ENCODE data around the gene ZNF547. TPM values are rescaled to one million over a fixed set of nuclear protein-coding genes. Genes with fewer than 3 reads are reported as not detected.

The ZNF547 gene
- 2.3 and 6.1 TPM in 2 replicates for total RNA-seq

DNA sequence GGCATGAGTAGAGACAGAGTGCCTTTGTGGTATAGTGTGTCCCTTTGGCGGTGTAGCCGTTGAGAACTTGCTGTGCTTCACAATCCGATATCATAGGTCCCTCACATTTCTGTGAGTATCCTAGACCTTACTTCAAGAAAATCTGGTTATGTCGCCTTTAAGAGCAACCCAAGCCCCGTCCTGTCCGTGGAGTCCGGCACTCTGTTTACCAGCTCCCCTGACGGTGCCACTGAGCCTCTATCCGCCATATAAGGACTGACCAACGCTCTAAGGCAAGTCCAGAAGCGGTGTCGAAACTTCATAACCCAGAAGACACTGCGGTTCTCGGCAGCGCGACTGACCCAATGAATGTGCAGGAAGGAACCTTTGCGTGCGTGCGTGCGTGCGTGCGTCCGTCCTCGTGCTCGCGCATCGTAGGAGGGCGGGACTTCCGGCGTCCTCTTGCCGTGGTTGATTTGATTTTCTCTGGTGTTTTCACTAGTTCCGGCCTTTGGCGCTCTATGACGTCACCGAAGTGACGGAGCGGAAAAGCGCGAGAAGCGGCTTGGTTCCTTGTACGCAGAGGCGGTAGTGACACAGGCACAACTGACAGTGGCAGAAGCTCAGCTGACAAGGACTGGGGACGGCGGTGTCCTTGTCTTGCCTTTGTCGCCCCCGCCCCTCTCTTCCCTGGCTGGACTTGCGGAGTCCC lies at the start of gene ZNF547, which contains the start of gene TRAPPC2B:
Gene ZNF547 (plus strand): TSS at position 555 of the 691 bp plus-strand sequence. CDS start 5,005 bp downstream, outside the sequence.
Gene TRAPPC2B (plus strand): TSS at position 555 of the 691 bp plus-strand sequence. CDS start 1,283 bp downstream, outside the sequence.
- DNase-seq (ENCODE audit: extremely low read depth, low read depth, low spot score): peak; percentile 95

DNA sequence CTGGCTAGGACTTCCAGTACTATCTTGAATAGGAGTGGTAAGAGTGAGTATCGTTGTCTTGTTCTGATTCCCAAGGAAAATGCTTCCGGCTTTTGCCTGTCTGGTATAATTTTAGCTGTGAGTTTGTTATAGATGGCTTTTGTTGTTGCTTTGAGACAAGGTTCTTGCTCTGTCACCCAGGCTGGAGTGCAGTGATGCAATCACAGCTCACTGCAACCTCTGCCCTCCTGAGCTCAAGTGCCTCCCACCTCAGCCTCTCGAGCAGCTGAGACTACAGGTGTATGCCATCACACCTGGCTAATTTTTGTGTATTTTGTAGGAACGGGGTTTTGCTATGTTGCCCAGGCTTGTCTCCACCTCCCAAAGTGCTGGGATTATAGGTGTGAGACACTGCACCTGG lies 49.2 kb upstream of the ZNF547 start:
- no peak for DNase-seq (ENCODE audit: extremely low read depth, low read depth, low spot score)

DNA sequence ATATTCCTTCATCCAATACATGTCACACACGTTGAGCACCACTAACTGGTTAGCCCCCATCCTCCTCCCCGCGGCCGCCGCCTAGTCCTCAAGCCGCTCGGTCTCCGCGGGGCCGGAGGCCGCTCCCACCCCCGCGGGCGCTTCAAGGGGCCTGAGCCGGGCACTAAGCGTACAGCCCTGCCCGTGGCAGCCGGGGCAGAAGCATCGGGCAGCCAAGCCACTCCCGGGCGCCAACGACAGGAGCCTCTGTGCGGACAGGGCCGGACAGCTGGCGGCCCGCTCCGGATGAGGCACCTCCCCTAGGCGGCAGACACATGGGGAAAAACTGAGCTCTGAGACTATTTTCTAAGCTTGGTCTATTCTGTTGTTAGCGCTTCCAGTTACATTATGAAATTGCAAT lies 45.8 kb upstream of the ZNF547 start:
- no peak for DNase-seq (ENCODE audit: extremely low read depth, low read depth, low spot score)

DNA sequence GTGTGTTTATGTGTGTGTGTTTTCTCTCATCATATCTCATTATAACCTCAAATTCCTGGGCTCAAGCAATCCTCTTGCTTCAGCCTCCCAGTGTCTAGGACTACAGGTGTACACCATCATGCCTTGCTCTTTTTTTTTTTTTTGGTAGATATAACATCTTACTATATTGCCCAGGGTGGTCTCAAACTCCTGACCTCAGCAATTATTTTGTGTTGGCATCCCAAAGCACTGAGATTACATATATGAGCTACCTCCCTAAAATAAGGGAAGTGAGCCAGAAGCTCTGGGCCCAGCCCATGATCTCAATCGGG lies 43.5 kb upstream of the ZNF547 start:
- DNase-seq (ENCODE audit: extremely low read depth, low read depth, low spot score): no peak

DNA sequence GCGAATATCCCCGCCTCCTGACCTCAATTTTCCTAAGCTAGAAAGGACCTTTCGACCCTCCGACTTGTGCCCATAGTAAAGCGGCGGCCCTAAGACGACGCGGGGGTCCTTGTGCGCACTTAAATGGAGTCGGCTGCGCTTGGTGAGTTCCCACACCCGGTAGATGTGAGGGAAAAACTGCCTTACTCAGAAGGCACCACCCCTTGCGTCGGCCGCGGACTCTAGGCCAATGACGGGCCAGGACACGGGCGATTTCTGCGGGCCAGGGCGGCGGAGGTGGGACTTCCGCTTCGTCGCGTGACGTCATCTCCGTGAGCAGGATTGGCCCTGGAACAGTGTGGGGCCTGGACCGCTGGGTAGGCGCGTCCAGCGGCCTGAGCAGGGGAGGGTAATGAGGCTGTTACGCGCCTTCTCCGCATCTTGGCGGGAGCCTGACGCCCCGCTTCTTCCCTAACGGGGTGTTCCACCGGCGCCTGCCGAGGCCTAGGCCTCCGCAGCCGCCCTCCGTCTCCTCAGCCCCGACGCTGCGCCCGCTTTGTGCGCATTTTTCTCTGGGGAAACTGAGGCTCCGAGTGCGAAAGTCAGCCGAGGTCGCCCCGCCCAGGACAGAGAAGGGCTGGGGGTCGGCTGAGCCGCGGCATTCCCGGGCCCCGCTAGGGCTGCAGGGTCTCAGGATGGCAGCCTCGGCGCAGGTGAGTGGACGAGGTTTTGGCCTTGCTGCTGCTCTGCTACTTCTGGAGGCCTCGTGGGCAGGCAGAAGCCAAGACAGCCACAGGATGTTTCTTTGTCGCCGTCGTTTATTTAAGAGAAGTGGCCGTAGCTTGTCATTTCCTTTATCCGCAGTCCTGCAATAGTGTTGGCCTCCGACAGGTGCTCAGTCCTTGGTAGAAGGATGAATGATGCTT lies 42.9 kb upstream of the ZNF547 start, which contains the start of gene ZNF543:
Gene ZNF543 (plus strand): TSS at position 293 of the 905 bp plus-strand sequence. CDS start 382 bp downstream, at position 675.
- DNase-seq (ENCODE audit: extremely low read depth, low read depth, low spot score): peak; percentile 75

DNA sequence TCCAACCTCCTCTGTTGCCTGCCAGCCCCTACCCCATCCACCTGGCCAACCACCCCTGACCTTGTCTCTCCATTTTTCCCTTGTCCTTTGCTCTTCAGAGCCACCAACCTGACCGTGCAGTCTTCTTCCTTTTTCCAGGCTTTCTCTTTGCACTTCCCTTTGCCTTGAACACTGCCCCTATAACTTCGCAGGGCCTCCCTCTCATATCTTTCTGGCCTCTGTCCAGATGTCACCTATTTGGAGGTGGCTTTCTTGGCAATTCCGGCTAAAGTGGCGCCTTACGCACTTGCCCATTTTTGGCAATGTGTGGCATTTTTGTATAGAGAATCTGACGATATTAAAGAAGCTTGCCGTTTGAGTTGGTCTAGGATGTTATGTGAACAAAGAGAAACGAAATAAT lies 42.2 kb upstream of the ZNF547 start:
- DNase-seq (ENCODE audit: extremely low read depth, low read depth, low spot score): no peak

DNA sequence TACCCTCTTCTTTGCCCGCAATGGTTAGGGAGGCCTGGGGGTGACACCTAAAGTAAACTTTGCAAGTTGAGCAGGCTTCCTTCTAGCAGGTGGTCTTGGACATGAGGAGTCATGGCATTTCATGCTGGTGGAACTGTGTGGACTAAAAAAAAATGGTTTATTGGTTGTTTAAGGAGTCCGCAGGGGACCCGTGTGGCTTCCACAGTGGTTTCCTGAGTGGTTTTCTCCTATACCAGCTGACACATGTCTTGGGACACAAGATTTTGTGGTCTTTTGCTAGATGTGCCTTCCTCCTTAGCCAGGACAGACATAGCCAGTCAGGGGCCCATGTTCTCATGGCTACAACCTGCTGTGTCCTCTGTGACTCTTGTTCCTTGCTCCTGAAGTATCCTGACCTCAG lies 41.6 kb upstream of the ZNF547 start:
- no peak for DNase-seq (ENCODE audit: extremely low read depth, low read depth, low spot score)

DNA sequence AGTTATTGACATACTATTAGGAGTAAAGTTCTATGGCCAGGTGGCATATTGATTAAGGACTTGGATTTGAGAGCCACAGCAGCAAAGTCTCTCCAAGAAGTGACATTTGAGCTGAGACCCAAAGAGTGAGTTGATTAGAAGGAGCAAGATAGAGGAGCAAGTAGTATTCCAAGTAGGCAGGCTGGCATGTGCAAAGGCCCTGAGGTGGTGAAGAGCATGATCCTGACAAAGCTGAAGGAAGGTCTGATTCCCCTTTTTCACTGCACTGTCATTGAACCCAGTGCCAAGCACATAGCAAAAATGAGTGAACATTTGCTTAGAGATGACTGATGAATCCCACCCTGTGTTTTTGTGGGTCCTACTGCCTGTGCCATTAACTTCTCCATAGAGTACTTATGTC lies 38.4 kb upstream of the ZNF547 start:
- no peak for DNase-seq (ENCODE audit: extremely low read depth, low read depth, low spot score)

DNA sequence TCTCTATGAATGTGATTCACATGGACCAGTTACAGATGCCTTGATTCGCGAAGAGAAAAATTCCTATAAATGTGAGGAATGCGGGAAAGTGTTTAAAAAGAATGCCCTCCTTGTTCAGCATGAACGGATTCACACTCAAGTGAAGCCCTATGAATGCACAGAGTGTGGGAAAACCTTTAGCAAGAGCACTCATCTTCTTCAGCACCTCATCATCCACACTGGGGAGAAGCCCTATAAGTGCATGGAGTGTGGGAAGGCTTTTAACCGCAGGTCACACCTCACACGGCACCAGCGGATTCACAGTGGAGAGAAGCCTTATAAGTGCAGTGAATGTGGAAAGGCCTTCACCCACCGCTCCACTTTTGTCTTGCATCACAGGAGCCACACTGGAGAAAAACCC lies 35.4 kb upstream of the ZNF547 start:
- no peak for DNase-seq (ENCODE audit: extremely low read depth, low read depth, low spot score)

DNA sequence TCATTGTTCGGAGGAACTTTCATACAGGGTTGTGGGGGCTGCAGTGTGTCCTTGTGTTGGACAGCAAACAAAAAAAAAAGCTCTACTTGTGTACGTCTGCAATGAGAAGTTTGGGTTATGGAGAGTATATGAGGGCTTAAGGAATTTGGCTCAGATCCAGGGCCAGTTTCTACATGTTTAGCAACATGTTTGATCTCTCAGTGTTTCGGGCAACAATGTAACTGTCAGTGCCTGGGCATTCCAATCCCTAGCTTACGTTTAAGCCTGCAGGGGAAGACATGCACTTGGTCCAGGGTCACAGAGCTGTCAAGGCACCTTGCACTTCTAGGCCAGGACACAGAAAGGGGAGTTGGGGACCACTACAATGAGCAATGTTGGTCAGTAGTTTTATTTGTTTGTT lies 29.2 kb upstream of the ZNF547 start:
- DNase-seq (ENCODE audit: extremely low read depth, low read depth, low spot score): no peak

DNA sequence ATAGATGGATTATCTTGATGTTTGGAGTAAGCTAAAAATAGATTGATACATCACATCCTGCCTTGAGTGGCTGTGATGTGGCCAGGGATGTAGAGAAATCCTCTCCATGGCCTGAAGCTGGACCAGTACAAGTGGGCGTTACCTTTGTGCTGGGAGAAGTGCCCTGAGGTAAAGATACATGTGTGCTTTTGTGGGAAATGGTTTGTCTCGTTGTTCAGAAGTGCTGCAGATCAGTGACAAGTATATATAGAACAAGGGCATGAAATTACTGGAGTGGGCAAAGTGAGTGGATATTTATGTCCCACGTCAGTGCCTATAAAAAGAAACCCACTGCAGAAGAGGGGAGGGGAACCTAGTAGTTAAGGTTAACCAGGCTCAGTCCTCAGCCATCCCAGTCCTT lies 24.5 kb upstream of the ZNF547 start:
- DNase-seq (ENCODE audit: extremely low read depth, low read depth, low spot score): no peak

DNA sequence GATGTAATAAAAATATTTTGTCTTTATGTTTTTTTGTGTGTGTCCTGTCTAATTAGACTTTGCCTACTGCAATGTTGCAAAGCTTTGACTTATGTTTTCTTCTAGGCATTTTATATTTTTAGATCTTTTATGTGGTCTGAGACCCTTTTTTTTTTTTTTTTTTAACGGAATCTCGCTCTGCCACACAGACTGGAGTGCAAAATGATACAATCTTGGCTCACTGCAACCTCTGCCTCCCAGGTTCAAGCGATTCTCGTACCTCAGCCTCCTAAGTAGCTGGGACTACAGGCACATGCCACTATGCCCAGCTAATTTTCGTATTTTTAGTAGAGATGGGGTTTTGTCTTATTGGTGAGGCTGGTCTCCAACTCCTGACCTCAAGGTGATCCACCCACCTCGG lies 20.8 kb upstream of the ZNF547 start:
- DNase-seq (ENCODE audit: extremely low read depth, low read depth, low spot score): no peak

DNA sequence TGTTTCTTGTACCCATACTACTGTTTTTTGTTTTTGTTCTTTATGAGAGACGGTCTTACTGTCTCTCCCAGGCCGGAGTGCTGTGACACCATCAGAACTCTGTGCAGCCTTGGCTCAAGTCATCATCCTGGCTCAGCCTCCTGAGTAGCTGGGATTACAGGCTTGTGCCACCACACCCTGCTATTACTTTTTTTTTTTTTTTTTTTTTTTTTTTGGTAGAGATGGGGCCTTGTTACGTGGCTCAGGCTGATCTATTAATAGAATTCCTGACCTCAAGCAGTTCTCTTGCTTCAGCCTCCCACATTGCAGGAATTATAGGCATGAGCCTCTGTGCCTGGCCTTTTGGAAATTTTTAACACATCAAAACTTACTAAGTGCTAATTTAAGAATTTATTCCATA lies 15.2 kb upstream of the ZNF547 start:
- no peak for DNase-seq (ENCODE audit: extremely low read depth, low read depth, low spot score)

DNA sequence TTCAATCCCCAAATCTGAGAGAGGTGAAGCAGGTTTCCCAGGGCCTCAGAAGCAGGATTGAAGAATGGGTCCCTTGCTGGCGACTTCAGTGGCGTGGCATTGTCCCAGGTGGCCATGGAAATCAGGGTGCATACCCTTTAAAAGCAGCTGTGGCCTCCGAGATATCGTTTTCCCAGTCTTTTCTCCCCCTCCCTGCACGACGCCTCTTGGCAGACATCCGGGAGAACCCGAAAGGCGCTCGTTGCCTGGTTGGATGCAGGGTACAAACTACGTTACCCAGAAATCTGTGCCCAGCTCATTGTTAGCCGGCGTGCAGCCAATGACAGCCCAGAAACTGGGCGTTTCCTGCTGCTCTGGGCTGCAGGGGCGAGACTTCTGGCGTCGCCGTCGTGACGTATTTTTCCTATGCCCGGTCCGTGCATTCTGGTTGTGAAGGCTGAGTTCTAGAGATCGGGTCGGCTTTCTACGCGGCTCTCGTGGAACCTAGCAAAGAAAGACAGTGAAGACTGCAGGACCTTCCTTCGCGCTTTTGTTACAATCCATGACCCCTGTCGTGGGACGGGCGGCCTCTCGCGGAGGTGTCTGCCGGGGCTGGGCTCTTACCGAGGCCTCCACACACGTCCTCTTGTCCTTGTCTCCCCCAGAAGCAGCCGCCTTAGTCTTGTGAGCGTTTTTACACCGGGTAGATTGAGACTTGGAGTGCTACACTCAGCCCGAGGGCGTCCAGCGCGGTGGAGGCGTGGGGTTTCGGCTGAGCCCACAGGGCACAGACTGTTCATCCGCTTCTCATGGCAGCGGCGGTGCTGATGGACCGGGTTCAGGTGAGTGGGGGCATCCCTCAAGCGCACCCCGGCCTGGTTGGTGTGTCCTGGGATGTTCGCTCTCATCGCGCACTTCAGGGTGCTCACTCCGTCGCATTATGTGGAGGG lies 12.2 kb upstream of the ZNF547 start, which contains the start of gene ZNF304:
Gene ZNF304 (plus strand): TSS at position 395 of the 929 bp plus-strand sequence. CDS start 394 bp downstream, at position 789.
- peak; percentile 76 for DNase-seq (ENCODE audit: extremely low read depth, low read depth, low spot score)

DNA sequence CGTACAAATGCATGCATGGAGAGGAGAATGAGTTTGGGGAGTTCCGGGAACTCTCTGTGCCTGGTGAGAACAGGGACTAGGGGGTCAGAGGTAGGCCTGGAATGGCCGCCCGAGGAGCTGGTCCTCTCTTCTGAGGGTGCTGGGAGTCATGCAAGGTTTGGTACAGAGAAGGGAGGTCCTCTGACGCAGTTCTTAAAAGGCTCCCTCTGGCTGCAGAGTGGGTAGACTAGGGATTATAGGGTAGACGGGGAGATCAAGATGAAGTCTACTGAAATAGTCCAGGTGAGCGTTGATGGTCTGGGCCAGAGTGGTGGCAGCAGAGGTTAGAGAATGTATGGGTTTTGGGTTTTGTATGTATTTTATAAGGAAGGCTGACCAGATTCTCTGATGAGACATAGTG lies 11.5 kb upstream of the ZNF547 start:
- no peak for DNase-seq (ENCODE audit: extremely low read depth, low read depth, low spot score)

DNA sequence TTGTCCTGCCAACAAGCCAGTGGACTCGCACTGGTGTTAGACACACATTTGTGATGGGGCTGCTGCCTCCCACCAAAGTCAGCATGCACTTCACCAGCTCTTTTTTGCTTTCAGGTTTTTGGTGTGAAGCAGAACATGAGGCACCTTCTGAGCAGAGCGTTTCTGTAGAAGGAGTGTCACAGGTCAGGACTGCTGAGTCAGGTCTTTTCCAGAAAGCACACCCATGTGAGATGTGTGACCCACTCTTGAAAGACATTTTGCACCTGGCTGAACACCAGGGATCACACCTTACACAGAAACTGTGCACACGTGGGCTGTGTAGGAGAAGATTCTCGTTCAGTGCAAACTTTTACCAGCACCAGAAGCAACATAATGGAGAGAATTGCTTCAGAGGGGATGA lies 7.4 kb upstream of the ZNF547 start:
- no peak for DNase-seq (ENCODE audit: extremely low read depth, low read depth, low spot score)

DNA sequence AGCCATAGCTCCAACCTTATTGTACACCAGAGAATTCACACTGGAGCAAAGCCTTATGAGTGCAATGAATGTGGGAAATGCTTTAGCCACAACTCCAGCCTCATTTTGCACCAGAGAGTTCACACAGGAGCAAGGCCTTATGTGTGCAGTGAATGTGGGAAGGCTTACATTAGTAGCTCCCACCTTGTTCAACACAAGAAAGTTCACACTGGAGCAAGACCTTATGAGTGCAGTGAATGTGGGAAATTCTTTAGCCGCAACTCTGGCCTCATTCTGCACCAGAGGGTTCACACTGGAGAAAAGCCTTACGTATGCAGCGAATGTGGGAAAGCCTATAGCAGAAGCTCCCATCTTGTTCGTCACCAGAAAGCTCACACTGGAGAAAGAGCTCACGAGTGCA lies 5.9 kb upstream of the ZNF547 start:
- no peak for DNase-seq (ENCODE audit: extremely low read depth, low read depth, low spot score)

DNA sequence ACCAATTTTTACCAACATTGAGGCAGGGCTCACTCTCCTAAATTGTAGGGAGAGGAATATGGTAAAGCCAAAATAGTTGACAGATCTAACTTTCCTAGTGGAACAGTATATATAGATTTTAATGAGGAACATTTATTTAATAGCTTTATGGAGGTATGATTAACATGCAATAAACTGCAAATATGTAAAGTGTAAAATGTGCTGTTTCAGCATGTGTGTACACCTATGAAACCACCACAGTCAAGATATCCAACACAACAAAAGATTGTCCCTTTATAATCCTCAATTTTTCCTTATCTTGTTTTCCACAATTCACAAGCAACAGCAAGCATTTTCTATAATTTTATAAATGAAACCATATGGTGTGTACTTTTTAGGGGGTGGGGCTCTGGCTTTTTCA lies 4.1 kb upstream of the ZNF547 start:
- no peak for DNase-seq (ENCODE audit: extremely low read depth, low read depth, low spot score)

DNA sequence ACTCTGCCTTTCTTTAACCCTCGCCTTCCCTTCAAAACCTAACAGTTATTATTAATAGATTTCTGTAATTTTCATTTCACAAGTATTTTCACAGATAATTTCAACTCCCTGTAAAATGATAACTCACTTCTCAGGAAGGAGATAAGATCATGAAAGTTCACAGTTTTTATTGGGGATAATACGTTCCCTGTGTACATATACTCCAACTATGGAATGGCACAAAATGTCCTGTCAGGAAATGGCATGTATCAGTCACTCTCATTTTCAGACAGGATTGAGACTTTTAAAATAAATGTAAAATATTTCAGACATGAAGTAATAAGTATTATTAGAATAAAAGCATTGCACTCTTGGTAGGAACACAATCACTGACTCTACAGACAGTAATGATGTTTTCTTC lies 932 bp upstream of the ZNF547 start:
- no peak for DNase-seq (ENCODE audit: extremely low read depth, low read depth, low spot score)

DNA sequence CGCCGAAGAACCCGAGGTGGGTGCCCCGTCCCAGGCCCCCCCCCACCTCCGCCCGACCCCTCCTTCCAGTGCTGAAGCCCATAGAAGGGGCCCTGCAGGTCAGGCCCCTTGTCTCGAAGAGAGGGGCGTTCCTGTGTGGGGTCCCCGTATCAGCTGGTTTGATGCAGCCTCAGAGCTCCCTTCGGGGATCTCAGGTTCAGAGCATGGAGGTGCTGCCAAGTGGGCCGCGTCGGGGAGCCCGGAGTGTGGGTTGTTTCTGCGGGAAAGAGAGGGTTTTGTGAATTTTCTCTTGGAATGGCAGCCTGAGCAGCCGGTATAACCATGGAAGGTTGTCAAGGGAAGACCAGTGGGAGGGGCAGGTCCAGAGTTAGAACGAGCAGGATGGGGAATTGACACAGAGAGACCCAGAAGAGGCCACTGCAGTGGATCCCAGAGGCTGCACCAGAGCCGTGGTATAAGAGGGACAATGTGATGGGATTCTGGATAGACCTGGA lies 384 bp downstream of the ZNF547 start:
- no peak for DNase-seq (ENCODE audit: extremely low read depth, low read depth, low spot score)

DNA sequence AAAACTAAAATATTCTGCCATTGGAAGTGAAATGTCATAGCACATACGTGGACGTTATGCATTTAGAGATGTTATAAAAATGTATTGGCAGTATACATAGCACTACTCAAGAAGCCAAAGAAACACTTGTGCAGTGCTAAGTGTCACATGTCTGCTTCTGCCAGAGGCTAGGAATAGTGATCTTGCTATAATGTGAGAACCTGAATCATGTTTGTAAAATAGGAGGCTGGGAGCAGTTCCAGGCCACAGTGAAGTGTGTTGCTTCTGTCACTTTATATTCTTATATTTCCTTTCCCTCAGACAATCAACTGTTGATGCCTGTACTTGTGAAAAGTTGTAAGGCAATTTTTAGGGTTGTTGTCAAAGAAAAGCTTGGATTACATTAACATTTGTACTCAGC lies 3.4 kb downstream of the ZNF547 start:
- DNase-seq (ENCODE audit: extremely low read depth, low read depth, low spot score): no peak

Measured in glomerular endothelial cell (primary cell).